Right lobe of liver (tissue), 6 donors: ENCODE measurements around the gene WDFY4. TPM values are rescaled to one million over a fixed set of nuclear protein-coding genes. Genes with fewer than 3 reads are reported as not detected.

Experiments used
- ATAC-seq, 4 donors: fragments of 200-7000 bp; cut with Tn5 transposase; one replicate each; pipeline ENCODE4 v1.9.1; 2020; ENCODE audit warnings: mild to moderate bottlenecking in 4 of 4, moderate library complexity in 4 of 4
- DNase-seq, 3 donors: peaks; one replicate each; pipeline ENCODE4 v3.0.0-alpha.2; 2020
- H3K27ac ChIP-seq, 3 donors: fragments of 200-600 bp; one replicate each; pipeline ENCODE4 v1.8.0; 2022
- H3K27me3 ChIP-seq, 2 donors: fragments of 200-600 bp; one replicate each; pipeline ENCODE4 v1.8.0; 2022
- H3K36me3 ChIP-seq, 4 donors: fragments of 200-600 bp; sonication (generic) in 1 of 4; one replicate each; pipeline versions ENCODE4 v1.5.1 to v1.8.0; 2017 to 2022; ENCODE audit warnings: control low read depth in 1 of 4
- H3K4me1 ChIP-seq, 4 donors: fragments of 200-600 bp; sonication (generic) in 1 of 4; one replicate each; pipeline versions ENCODE4 v1.5.1 to v1.8.0; 2017 to 2022; ENCODE audit warnings: control low read depth in 1 of 4
- H3K4me3 ChIP-seq, 3 donors: fragments of 200-600 bp; one replicate each; pipeline ENCODE4 v1.8.0; 2022
- H3K9me3 ChIP-seq, 4 donors: fragments of 200-600 bp; sonication (generic) in 1 of 4; one replicate each; pipeline versions ENCODE4 v1.5.1 to v1.8.0; 2017 to 2022; ENCODE audit warnings: control low read depth in 1 of 4
- POLR2A ChIP-seq: fragments of 450-650 bp; IDR thresholded peaks from one replicate; pipeline ENCODE4 v1.6.1; 2017; ENCODE audit warnings: antibody characterized with exemption, mild to moderate bottlenecking
- WGBS: methylation state at CpG from one replicate; pipeline ENCODE4 v1.1.6; 2018; ENCODE audit warnings: low coverage, low lambda C conversion rate; ENCODE audit not compliant: insufficient coverage; ENCODE audit errors: missing lambda C conversion rate; 5-methylcytosine and 5-hydroxymethylcytosine counted together
- intact Hi-C, 2 donors: fragments of 100-400 bp; cut with DNase I; formaldehyde crosslinking; loops; one replicate each; pipeline versions ENCODE4 v1.11.2 to v1.14.1; 2022
- total RNA-seq, 6 experiments: library from RNA; depleted of rRNA in 2 of 6; stranded (reverse); fragments of >200 nt in 2 of 6; fragmentation: NEBNext Ultra II Directional in 3 of 6; extraction: Animal tissue kit (Norgen Biotek cat#: 25700) in 3 of 6; gene quantifications; one replicate each; pipeline versions ENCODE4 v1.1.0 to v1.2.4, GENCODE V29; 2016 to 2023
- TF ChIP-seq, protein P1 (sequence below), 4 donors: fragments of 200-600 bp in 3 of 4; fragments of 450-650 bp in 1 of 4; IDR thresholded peaks; one replicate each; pipeline versions ENCODE4 v1.5.1 to v1.8.0; 2016 to 2022; ENCODE audit warnings: antibody characterized with exemption in 4 of 4, mild to moderate bottlenecking in 2 of 4
- donor health status: DM: no; HTN: yes; CAD: no.
- donor health status: DM: no; HTN: no; CAD: no.
- donor health status: DM: no; HTN: no; CAD: no.
- donor health status: DM: no; HTN: yes; CAD: no.
- donor health status: DM: no; HTN: yes; CAD: no.

Gene WDFY4
- total RNA-seq, 6 experiments from 2014 or later = 1.4 to 4.1 (median 1.9) TPM

DNA sequence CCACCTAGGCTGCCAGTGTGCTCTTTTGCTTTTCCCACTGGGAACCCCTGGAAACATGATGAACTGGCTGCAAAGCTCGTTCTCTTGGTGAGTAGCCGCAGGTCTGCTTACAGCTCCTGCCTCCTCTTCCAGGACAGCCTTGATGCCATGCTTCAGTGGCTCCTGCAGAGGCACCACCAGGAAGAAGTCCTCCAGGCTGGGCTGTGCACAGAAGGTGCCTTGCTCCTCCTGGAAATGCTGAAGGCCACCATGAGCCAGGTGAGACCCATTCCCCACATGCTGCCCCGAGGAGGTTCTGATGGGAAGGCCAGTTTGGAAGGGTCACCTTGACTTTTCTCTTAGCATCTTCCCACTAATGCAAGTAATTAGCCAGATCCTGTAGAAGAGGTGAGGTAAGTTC lies 129.2 kb downstream of the WDFY4 start:
- no peaks in the 10 kb centered on the region for H3K9me3 ChIP-seq
- no peak overlapping the region for H3K27ac ChIP-seq
- H3K4me3 ChIP-seq = no peak overlapping the region
- intact Hi-C loops = no loop called here
- WGBS = no CpG with 5 or more reads among the region's 3 CpGs
- ATAC-seq (no peak), DNase-seq (no peak)
- H3K36me3 ChIP-seq = no peaks in the 10 kb centered on the region
- TF ChIP-seq, protein P1, sequence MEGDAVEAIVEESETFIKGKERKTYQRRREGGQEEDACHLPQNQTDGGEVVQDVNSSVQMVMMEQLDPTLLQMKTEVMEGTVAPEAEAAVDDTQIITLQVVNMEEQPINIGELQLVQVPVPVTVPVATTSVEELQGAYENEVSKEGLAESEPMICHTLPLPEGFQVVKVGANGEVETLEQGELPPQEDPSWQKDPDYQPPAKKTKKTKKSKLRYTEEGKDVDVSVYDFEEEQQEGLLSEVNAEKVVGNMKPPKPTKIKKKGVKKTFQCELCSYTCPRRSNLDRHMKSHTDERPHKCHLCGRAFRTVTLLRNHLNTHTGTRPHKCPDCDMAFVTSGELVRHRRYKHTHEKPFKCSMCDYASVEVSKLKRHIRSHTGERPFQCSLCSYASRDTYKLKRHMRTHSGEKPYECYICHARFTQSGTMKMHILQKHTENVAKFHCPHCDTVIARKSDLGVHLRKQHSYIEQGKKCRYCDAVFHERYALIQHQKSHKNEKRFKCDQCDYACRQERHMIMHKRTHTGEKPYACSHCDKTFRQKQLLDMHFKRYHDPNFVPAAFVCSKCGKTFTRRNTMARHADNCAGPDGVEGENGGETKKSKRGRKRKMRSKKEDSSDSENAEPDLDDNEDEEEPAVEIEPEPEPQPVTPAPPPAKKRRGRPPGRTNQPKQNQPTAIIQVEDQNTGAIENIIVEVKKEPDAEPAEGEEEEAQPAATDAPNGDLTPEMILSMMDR (IDR thresholded peaks at IDR 0.05) = no peak
- TF ChIP-seq POLR2A = no peak
- H3K4me1 ChIP-seq = no peaks in the 10 kb centered on the region
- H3K27me3 ChIP-seq = no peaks in the 10 kb centered on the region

GRCh38 chr10:48814933-48815332 lies 130.3 kb downstream of the WDFY4 start:
- intact Hi-C loops = no loop called here
- H3K36me3 ChIP-seq = no peaks in the 10 kb centered on the region
- no peak overlapping the region for H3K4me3 ChIP-seq
- H3K9me3 ChIP-seq = no peaks in the 10 kb centered on the region
- no peaks in the 10 kb centered on the region for H3K27me3 ChIP-seq
- ATAC-seq (no peak), DNase-seq (no peak)
- H3K27ac ChIP-seq = no peak overlapping the region
- TF ChIP-seq, protein P1 (IDR thresholded peaks at IDR 0.05) = no peak
- TF ChIP-seq POLR2A = no peak
- WGBS = 31% methylated on average over 1 of the region's 1 CpG
- no peaks in the 10 kb centered on the region for H3K4me1 ChIP-seq

- TF ChIP-seq, protein P1 (IDR thresholded peaks at IDR 0.05) = no peak
- no peak for TF ChIP-seq POLR2A
- Histone ChIP-seq H3K36me3 (no peaks in the 10 kb centered on the region), H3K27ac (no peak overlapping the region), H3K27me3 (no peaks in the 10 kb centered on the region), H3K9me3 (no peaks in the 10 kb centered on the region), H3K4me1 (no peaks in the 10 kb centered on the region), H3K4me3 (no peak overlapping the region)
- 73% methylated on average over 5 of the region's 10 CpGs for WGBS
- DNase-seq (no peak), ATAC-seq (no peak)
- intact Hi-C loops = no loop called here
These were observed 132.5 kb downstream of the WDFY4 start for GRCh38 chr10:48817141-48817540.

- intact Hi-C loops = no loop called here
- H3K4me3 ChIP-seq = no peak overlapping the region
- WGBS = 100% methylated on average over 1 of the region's 2 CpGs
These were observed 133.4 kb downstream of the WDFY4 start for GRCh38 chr10:48818081-48818480.

GRCh38 chr10:48818861-48819520 lies 134.3 kb downstream of the WDFY4 start:
- 83% methylated on average over 7 of the region's 18 CpGs for WGBS
- no peak for TF ChIP-seq POLR2A
- TF ChIP-seq, protein P1 (IDR thresholded peaks at IDR 0.05) = no peak
- H3K36me3 ChIP-seq = no peaks in the 10 kb centered on the region
- no peaks in the 10 kb centered on the region for H3K4me1 ChIP-seq
- ATAC-seq = peak in 1 of 4 donors; percentile 17
- intact Hi-C loops = no loop called here
- no peak overlapping the region for H3K4me3 ChIP-seq
- H3K27ac ChIP-seq = no peak overlapping the region
- DNase-seq = no peak
- H3K27me3 ChIP-seq = no peaks in the 10 kb centered on the region
- H3K9me3 ChIP-seq = no peaks in the 10 kb centered on the region

More at GRCh38 chr10:48818081-48818480, 133.4 kb downstream of the WDFY4 start:
- no peak for TF ChIP-seq POLR2A
- Histone ChIP-seq H3K36me3 (no peaks in the 10 kb centered on the region), H3K4me1 (no peaks in the 10 kb centered on the region), H3K27me3 (no peaks in the 10 kb centered on the region), H3K27ac (no peak overlapping the region), H3K9me3 (no peaks in the 10 kb centered on the region)
- ATAC-seq = no peak
- no peak for DNase-seq
